HFF-Myc (cell line): ENCODE results near the gene WDR5.

Experiments
- DNase-seq: peaks from one replicate; pipeline ENCODE4 v3.0.0-alpha.2; 2011; ENCODE audit warnings: low read depth; ENCODE audit errors: extremely low read depth
- H3K4me3 ChIP-seq: replicated peaks from 2 replicates; pipeline ENCODE4 v1.5.1; 2011; ENCODE audit warnings: low read depth, mild to moderate bottlenecking, control low read depth, low read length
- TF ChIP-seq, protein P1 (sequence below): IDR thresholded peaks from 2 replicates; pipeline ENCODE4 v1.5.1; 2012; ENCODE audit warnings: mild to moderate bottlenecking, low read depth, low read length, control low read depth; ENCODE audit errors: missing control alignments

The WDR5 gene

GRCh38 chr9:134165357-134166315 is 29.8 kb downstream of the WDR5 start:
- no peak overlapping the region for H3K4me3 ChIP-seq
- no peak for DNase-seq
- TF ChIP-seq, protein P1, sequence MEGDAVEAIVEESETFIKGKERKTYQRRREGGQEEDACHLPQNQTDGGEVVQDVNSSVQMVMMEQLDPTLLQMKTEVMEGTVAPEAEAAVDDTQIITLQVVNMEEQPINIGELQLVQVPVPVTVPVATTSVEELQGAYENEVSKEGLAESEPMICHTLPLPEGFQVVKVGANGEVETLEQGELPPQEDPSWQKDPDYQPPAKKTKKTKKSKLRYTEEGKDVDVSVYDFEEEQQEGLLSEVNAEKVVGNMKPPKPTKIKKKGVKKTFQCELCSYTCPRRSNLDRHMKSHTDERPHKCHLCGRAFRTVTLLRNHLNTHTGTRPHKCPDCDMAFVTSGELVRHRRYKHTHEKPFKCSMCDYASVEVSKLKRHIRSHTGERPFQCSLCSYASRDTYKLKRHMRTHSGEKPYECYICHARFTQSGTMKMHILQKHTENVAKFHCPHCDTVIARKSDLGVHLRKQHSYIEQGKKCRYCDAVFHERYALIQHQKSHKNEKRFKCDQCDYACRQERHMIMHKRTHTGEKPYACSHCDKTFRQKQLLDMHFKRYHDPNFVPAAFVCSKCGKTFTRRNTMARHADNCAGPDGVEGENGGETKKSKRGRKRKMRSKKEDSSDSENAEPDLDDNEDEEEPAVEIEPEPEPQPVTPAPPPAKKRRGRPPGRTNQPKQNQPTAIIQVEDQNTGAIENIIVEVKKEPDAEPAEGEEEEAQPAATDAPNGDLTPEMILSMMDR: no peak

- DNase-seq: no peak
- TF ChIP-seq, protein P1: no peak
- H3K4me3 ChIP-seq: no peak overlapping the region
Measured at GRCh38 chr9:134166374-134166773, 30.5 kb downstream of the WDR5 start.

DNA sequence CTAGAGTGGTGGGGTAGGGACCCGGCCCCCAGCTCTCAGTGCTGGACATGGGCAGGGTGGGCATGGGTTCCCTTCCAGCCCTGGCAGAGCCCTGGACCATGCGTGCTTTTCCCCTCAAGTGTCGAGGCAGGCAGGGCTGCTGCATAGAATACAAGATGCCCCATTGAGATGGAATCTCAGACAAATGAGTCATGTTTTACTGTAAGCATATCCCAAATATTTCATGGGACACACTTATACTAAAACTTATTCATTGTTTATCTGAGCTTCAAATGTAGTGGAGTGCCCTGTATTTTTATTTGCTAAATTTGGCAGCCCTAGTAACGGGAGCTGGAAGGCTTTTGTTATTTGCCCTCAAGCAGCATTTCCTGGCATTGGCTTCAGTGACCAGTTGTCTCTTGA is 31.6 kb downstream of the WDR5 start:
- no peak overlapping the region for H3K4me3 ChIP-seq
- TF ChIP-seq, protein P1: no peak
- DNase-seq: no peak

DNA sequence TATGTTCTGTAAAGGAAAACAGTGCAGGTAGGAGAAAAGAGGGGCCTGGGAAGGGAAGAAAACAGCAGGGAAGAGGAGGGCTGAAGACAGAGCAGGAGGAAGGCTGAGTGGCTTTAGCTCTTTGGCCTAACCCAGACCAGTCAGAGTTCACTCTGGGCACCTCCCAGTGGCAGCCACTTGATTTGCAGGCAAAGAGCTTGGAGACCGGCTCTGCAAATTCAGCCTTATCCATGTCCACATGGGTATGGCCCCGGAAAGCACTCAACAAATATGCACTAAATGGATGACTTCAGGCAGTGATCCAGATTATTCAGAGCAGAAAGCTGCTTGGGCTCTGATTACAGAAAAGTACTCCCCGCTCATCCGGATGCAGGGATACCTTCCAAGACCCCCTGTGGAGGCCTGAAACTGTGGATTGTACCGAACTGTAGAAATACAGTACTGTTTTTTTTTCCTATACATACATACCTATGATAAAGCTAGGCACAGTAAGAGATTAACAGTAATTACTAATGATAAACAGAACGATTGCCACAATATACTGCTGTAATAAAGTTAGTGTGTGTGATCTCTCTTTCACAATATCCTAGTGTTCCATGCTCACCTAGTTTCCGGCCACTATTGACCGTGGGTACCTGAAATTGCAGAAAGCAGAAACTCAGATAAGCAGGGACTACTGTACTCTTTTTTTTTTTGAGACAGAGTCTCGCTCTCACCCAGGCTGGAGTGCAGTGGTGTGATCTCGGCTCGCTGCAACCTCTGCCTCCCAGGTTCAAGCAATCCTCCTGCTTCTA is 33.1 kb downstream of the WDR5 start:
- TF ChIP-seq, protein P1: peak; percentile 29
- H3K4me3 ChIP-seq: no peak overlapping the region
- DNase-seq: no peak

- no peak for DNase-seq
- TF ChIP-seq, protein P1: no peak
- no peak overlapping the region for H3K4me3 ChIP-seq
Measured at GRCh38 chr9:134169724-134170401, 34.0 kb downstream of the WDR5 start.

DNA sequence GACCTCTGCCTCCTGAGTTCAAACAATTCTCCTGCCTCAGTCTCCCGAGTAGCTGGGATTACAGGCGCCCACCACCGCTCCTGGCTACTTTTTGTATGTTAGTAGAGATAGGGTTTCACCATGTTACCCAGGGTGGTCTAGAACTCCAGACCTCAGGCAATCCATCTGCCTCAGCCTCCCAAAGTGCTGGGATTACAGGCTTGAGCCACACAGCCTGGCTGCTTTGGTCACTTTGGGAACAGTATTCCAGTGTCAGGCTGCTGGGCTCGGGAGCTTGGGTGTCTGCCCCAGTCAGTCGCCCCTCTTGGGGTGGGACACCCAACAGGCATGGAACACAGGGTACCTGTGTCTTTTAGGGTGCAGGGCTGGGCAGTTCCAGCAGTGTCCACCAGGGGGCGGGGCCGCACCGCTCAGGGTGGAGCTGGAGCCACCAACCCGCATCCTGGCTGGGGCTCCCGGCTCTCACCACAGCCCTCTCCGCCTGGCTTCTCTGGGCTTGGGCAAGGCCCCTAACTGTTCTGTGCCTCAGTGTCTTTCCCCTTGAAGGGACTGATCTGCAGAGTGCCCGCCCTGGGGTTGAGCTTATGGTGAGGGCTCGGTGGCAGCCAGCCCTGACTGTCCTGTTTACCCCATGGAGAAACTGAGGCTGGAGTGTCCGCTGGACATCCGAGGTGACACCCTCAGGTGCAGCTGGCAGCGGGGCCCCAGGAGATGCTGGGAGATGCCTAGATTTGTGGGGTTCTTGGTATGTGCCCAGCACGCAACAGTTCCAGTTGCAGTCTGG is 34.8 kb downstream of the WDR5 start:
- H3K4me3 ChIP-seq: no peak overlapping the region
- TF ChIP-seq, protein P1: no peak
- DNase-seq: no peak
